NCI-H1092 treated with DMSO at 0.1 percent for 48 hours (cell line): Measurements from ENCODE around the gene UFSP1.

Experiments used
- DNase-seq: peaks from one replicate; lab custom pipeline; 2025; lab: John Stamatoyannopoulos, UW

UFSP1 gene

DNA sequence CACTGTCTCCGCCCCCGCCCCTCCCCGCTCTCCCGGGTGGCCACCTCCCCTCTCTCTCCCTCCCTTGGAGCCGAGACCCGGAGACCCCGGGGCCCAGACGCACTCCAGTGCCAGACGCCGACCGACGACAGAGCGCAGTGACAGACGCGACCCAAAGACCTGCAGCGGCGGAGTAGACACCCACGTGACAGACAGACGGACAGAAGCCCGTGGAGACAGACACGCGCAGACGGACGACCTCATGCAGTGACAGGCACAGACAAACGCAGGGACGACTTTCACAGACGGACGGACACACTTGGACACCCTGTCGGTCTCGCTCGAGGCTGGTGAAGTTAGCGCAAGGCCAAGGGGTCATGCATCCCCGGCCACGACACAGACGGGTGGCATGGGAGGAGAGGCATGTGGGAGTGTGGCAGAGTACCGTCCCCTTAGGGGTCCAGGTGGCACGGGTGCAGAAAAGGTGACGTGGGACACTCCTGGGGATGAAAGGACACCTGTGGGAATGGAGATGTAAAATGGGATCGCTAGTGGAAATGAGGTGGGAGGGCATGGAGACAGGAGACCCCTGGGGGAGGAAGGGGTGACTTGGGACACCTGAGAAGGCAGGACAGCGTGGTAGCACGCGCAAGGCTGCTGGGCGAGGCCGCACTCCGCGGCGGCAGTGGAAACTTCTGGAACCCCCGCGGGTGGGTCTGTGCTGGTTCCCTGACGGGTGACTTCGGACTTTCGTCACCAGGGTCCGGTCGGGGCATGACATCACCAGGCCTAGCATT lies 6.6 kb upstream of the UFSP1 start:
- no peak for DNase-seq

- DNase-seq = no peak
These were observed 6.1 kb upstream of the UFSP1 start, which contains the start of gene ACHE for GRCh38 chr7:100895701-100895955. Gene ACHE (minus strand): TSS chr7:100895888. CDS start chr7:100894232, 1,656 bp downstream.

DNA sequence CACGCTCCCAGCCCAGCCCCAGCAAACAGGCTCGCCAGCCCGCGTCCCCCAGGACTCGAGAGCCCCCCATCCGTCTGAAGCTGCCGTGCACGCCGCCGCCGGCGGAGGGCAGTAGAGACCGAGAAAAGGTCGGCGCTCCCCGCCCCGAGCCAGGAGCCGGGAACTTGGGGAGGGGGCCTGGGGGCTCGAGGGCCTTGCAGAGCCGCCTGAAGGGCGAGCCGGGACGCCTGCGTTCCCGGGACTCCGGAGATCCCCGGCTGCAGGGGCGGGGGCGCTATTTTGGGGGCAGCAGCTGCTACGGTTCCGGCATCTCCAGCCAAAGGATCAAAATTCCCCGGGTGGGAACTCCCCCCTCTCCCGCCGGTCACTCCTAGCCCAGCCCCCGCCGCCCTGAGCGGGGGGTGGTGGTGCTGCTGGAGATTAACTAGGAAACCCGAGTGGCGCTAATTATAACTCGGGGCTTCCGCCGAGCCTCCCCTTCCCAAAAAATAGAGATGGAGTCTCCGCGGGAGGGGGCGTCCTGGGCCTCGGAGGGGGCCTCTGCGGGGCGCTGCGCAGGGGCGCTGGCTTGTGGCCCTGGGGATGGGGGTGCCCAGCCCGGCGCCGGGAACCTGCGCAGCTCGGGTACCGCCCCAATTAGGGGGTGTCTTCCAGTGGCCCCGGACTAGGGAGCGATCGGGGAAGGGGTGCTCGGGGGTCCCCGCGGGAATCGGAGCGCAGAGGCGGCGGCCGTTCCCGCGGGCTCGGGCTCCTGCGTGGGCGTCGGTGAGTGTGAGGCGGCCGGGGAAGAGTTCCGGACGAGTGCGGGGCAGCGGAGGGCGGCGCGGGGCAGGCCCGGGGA lies 5.6 kb upstream of the UFSP1 start:
- no peak for DNase-seq

DNA sequence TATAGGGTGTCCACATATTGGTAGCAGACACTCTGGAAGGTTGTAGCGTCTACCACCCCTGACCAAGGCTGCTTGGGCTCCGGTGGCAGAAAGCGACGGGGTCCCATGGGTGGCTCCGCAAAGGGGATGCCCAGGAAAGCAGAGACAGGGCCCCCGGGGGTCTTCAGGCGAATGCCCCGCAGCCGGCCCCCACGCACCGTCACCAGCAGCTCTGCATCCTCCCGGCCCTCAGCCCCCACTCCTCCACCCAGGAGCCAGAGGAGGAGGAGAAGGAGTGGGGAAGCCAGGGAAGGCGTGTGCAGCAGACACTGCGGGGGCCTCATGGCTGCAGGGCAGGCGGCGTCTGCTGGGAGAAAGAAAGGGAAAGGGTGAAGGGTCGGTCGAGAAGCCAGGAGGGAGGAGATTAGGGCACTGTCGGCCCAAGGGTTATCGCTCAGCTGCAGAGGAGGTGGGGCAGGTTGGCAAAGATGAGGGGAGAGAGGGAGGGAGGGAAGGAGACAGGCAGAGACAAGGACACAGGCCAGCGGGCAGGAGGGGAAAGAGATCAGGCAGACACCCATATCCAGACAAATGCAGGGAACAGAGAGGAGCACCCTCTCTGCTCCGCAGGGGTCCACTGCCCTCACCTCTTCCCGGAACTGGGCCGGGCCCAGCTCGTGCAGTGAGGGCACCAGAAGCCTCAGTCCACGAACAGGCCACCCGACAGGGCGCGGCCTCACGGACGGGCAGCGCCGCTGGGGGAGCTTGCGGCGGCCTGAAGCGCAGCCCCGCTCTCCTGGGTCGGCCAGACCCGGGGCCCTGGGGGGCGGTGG lies 4.6 kb upstream of the UFSP1 start:
- no peak for DNase-seq

DNA sequence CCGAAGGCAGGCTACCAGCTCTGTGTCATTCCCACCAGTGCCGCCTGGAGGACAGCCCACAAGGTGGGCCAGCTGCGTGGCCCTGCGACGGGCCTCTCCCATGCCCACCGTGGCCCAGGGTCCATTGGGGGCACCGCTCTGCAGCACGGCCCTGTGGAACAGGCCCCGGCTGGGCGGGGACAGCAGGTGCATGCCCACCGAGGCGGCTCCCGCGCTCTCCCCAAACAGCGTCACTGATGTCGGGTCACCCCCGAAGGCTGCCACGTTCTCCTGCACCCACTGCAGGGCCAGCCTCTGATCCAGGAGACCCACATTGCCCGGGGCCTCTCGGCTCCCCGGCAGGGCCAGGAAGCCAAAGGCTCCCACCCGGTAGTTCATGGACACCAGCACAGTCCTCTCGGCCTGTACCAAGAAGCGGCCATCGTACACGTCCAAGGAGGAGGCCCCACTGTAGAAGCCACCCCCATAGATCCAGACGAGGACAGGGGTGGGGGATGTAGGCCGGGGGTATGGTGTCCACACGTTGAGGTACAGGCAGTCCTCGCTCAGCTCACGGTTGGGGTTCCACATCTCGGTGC lies 3.9 kb upstream of the UFSP1 start:
- DNase-seq = no peak

- no peak for DNase-seq
These were observed 3.1 kb upstream of the UFSP1 start for GRCh38 chr7:100892364-100893317.

- DNase-seq = no peak
These were observed 2.2 kb upstream of the UFSP1 start for GRCh38 chr7:100891568-100892247.

DNA sequence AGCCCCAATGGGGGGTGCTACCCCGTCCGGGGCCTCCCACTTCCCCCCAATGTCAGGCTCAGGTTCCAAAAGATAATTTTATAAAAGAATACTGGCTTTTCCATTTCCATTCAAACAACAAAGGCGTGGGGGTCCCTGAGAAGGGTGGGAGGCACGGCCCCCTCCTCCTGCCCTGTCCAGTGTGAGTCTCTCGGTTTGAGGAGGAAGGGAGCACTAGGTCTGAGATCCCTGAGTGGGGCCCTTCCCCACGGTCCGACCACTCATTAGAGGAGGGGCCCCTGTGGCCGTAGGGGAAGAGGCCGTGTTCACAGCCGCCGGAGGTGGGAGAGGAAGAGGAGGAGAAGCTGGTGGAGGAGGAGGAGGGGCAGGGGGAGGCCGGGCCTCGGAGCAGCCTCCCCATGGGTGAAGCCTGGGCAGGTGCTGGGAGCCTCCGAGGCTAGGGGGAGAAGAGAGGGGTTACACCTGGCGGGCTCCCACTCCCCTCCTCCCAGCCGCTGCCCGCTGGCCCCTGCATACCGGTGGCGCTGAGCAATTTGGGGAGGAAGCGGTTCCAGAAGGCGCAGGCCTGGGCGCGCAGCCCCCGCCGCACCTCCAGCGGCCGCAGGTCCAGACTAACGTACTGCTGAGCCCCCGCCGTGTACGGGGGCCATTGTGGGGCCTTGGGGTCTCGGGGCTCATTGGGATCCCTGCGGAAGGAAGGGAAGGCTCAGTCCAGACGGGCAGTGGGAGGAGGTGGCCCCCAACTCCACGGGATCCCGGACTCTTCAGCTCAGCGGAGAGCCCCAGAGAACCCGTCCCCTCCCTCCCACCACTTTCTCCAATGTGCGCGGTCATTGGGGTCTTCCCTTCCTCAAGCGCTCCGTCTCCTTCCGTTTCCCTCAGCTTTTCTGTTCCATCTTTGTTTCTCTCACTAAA lies 1.4 kb upstream of the UFSP1 start:
- DNase-seq = no peak

- DNase-seq = no peak
These were observed 1.1 kb downstream of the UFSP1 start for GRCh38 chr7:100888291-100888987.

DNA sequence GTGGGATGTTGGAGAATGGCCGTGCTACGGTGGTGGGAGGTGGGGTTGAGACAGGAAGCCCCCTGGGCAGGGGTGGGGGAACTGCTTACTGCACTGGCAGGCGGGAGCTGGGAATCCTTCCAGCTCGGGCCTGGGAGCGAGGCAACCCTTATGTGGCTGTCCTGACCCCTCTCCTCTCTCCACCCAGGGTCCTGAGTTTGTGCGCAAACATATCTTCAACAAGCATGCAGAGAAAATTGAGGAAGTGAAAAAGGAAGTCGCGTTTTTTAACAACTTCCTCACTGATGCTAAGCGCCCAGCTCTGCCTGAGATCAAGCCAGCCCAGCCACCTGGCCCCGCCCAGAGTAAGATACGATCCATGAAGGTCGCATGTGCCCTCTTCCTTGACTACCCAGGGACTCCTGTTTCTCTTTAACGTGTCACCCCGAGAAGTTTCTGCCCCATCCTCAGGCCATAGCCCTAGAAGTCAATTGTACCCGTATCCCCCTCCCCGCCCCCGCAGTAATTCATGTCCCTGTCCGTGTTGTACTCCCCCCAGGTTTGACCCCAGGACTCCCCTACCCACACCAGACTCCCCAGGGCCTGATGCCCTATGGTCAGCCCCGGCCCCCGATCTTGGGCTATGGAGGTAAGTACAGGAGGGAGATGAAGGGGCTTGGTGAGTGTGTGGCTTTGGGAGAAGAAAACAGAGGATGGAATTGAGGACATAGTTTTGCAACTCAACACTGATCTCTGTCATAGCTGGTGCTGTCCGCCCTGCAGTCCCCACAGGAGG lies 1.8 kb downstream of the UFSP1 start:
- no peak for DNase-seq

DNA sequence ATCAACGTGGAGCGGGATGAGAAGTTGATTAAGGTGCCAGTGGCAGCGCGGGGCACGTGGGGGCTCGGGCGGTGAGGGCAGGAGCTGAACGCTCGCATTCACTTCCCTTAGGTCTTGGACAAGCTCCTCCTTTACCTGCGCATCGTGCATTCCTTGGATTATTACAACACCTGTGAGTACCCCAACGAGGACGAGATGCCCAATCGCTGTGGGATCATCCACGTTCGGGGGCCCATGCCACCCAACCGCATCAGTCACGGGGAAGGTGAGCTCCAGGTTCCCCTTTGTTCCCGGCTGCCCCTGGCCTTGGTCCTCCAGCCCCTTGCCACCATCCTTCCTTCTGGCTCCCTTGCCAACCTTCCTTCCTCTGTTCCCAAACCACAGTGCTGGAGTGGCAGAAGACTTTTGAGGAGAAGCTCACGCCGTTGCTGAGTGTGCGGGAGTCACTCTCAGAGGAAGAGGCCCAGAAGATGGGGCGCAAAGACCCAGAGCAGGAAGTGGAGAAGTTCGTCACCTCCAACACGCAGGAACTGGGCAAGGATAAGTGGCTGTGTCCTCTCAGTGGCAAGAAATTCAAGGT lies 2.5 kb downstream of the UFSP1 start:
- DNase-seq = no peak

- DNase-seq = no peak
These were observed 3.2 kb downstream of the UFSP1 start for GRCh38 chr7:100886142-100886935.

GRCh38 chr7:100885440-100886141 lies 3.9 kb downstream of the UFSP1 start:
- no peak for DNase-seq

- no peak for DNase-seq
These were observed 4.6 kb downstream of the UFSP1 start for GRCh38 chr7:100884736-100885439.

GRCh38 chr7:100882785-100883526 lies 6.6 kb downstream of the UFSP1 start:
- no peak for DNase-seq
